ENCODE results near the gene OPN3.

DNA sequence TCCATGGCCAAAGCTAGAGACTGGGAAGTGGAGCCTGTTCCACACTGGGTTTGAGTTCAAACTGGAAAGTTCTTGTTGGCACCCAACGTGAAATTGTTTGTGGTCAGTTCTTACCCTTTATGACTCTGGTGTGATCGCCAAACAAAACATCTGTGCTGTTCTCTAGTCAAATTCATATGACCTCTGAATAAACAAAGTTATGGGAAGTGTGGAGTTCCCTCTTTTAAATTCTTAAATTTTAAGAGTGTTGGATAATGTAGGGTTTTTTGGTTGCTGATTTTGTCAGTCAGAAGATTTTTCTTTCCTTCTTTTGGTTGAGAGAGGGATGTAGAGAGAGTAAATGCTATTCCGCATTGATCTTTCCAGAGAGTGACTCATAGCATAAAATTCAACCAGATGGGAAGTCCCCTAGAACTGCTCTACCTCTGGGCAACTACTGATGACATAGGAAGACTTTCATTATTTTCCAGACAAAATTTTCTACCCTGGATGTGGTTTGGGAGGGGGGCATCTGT is 36.4 kb downstream of the OPN3 start:
- TF ChIP-seq, protein P1, sequence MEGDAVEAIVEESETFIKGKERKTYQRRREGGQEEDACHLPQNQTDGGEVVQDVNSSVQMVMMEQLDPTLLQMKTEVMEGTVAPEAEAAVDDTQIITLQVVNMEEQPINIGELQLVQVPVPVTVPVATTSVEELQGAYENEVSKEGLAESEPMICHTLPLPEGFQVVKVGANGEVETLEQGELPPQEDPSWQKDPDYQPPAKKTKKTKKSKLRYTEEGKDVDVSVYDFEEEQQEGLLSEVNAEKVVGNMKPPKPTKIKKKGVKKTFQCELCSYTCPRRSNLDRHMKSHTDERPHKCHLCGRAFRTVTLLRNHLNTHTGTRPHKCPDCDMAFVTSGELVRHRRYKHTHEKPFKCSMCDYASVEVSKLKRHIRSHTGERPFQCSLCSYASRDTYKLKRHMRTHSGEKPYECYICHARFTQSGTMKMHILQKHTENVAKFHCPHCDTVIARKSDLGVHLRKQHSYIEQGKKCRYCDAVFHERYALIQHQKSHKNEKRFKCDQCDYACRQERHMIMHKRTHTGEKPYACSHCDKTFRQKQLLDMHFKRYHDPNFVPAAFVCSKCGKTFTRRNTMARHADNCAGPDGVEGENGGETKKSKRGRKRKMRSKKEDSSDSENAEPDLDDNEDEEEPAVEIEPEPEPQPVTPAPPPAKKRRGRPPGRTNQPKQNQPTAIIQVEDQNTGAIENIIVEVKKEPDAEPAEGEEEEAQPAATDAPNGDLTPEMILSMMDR (IDR thresholded peaks at IDR 0.05; ENCODE audit: borderline replicate concordance, extremely low read depth, low read length, poor library complexity, severe bottlenecking), result no peak
- no peak for TF ChIP-seq EZH2 (IDR thresholded peaks at IDR 0.05; ENCODE audit: borderline replicate concordance, low read depth, low read length, severe bottlenecking)
